H1 (cell line): ENCODE data around the gene HSPB1. TPM values are rescaled to one million over a fixed set of nuclear protein-coding genes. Genes with fewer than 3 reads are reported as not detected.

ENCODE experiments used
- CTCF ChIA-PET: fragments of 300-600 bp; sonication (Branson Sonifier 250); formaldehyde crosslinking; loops from one replicate; lab custom pipeline; 2021; ENCODE audit not compliant: partially characterized antibody; lab: Charles Lee
- POLR2A ChIA-PET: fragments of 300-600 bp; sonication (Branson Sonifier 250); formaldehyde crosslinking; loops from one replicate; lab custom pipeline; 2021; ENCODE audit warnings: inconsistent platforms; ENCODE audit not compliant: partially characterized antibody; lab: Charles Lee
- DNase-seq, 2 experiments: peaks; one replicate each; pipeline versions ENCODE4 v3.0.0 to v3.0.0-alpha.2; 2010 to 2022; ENCODE audit warnings: low spot score in 2 of 2, low read depth in 1 of 2, mixed read lengths in 1 of 2
- FAIRE-seq: peaks from 2 replicates; lab custom pipeline; 2011; peaks lifted over from hg19 to GRCh38; lab: Jason Lieb, UNC
- H2AFZ ChIP-seq: 2 replicates; pipeline ENCODE4 v1.8.1; 2012; ENCODE audit warnings: low read length, inconsistent platforms
- H2AK5ac ChIP-seq: 2 replicates; pipeline ENCODE4 v1.6.1; 2013; ENCODE audit warnings: low read depth, low read length
- H2BK120ac ChIP-seq: replicated peaks from 2 replicates; pipeline ENCODE3; 2013; ENCODE audit warnings: low read depth, low read length, inconsistent platforms
- H2BK12ac ChIP-seq: 2 replicates; pipeline ENCODE4 v1.6.1; 2013; ENCODE audit warnings: low read depth, low read length
- H2BK15ac ChIP-seq: 2 replicates; pipeline ENCODE4 v1.6.1; 2013; ENCODE audit warnings: low read length
- H2BK20ac ChIP-seq: 2 replicates; pipeline ENCODE4 v1.6.1; 2013; ENCODE audit warnings: low read length
- H2BK5ac ChIP-seq: 2 replicates; pipeline ENCODE4 v1.6.1; 2013; ENCODE audit warnings: low read depth, low read length
- H3K14ac ChIP-seq: 2 replicates; pipeline ENCODE4 v1.6.1; 2013; ENCODE audit warnings: inconsistent platforms; ENCODE audit not compliant: insufficient read length
- H3K18ac ChIP-seq: 2 replicates; pipeline ENCODE4 v1.6.1; 2013; ENCODE audit warnings: low read length; ENCODE audit errors: extremely low read depth
- H3K23ac ChIP-seq: 2 replicates; pipeline ENCODE4 v1.6.1; 2013; ENCODE audit warnings: inconsistent platforms; ENCODE audit not compliant: insufficient read length
- H3K23me2 ChIP-seq: 2 replicates; pipeline ENCODE4 v1.6.1; 2013; ENCODE audit warnings: low read depth, low read length
- H3K27ac ChIP-seq: 2 replicates; pipeline ENCODE4 v1.6.1; 2011; ENCODE audit warnings: low read depth, low read length, inconsistent platforms
- H3K27me3 ChIP-seq, 4 experiments: replicated peaks in 1 of 4; 1 replicate in 1 of 4; 2 replicates in 3 of 4; pipeline versions ENCODE4 v1.6.1 to v1.8.1; 2011 to 2013; ENCODE audit warnings: low read length in 3 of 4, mild to moderate bottlenecking in 3 of 4, inconsistent platforms in 2 of 4, mixed read lengths in 2 of 4, moderate library complexity in 1 of 4; ENCODE audit not compliant: control insufficient read depth in 3 of 4, insufficient read depth in 3 of 4; ENCODE audit errors: extremely low read depth in 1 of 4
- H3K36me3 ChIP-seq, 4 experiments: 2 replicates each; pipeline versions ENCODE4 v1.6.1 to v1.8.1; 2011 to 2013; ENCODE audit warnings: mild to moderate bottlenecking in 4 of 4, low read length in 3 of 4, moderate library complexity in 2 of 4, control low read depth in 1 of 4, inconsistent platforms in 1 of 4; ENCODE audit not compliant: insufficient read depth in 4 of 4, control insufficient read depth in 2 of 4
- H3K4ac ChIP-seq: replicated peaks from 2 replicates; pipeline ENCODE3; 2013; ENCODE audit warnings: low read length, low read depth, mixed read lengths, inconsistent platforms; ENCODE audit not compliant: insufficient read length
- H3K4me1 ChIP-seq, 4 experiments: replicated peaks in 1 of 4; 1 replicate in 1 of 4; 2 replicates in 3 of 4; pipeline versions ENCODE4 v1.6.1 to v1.8.1; 2011 to 2013; ENCODE audit warnings: low read length in 3 of 4, inconsistent platforms in 2 of 4, mixed read lengths in 1 of 4; ENCODE audit not compliant: insufficient read depth in 4 of 4, control insufficient read depth in 3 of 4
- H3K4me2 ChIP-seq, 2 experiments: 2 replicates each; pipeline versions ENCODE4 v1.6.1 to v1.8.1; 2011 to 2013; ENCODE audit warnings: low read depth in 2 of 2, low read length in 2 of 2, control low read depth in 1 of 2, inconsistent platforms in 1 of 2, mild to moderate bottlenecking in 1 of 2; ENCODE audit not compliant: insufficient read depth in 1 of 2
- H3K4me3 ChIP-seq, 4 experiments: fragments of 200-600, 300-600 bp in 1 of 4; sonication (generic), shearing (Covaris generic), sonication (Bioruptor Twin) in 1 of 4; 2 replicates each; pipeline versions ENCODE4 v1.5.1 to v1.8.1; 2011 to 2016; ENCODE audit warnings: low read length in 4 of 4, low read depth in 3 of 4, control low read depth in 2 of 4, inconsistent platforms in 2 of 4, mild to moderate bottlenecking in 2 of 4, mixed read lengths in 1 of 4, moderate library complexity in 1 of 4; ENCODE audit not compliant: insufficient read depth in 2 of 4; ENCODE audit errors: extremely low read depth in 1 of 4
- H3K56ac ChIP-seq: replicated peaks from 2 replicates; pipeline ENCODE3; 2013; ENCODE audit warnings: low read depth, mild to moderate bottlenecking, mixed read lengths, low read length, inconsistent platforms; ENCODE audit not compliant: insufficient read length
- H3K79me1 ChIP-seq: 2 replicates; pipeline ENCODE4 v1.6.1; 2013; ENCODE audit warnings: low read depth, low read length, control low read depth
- H3K79me2 ChIP-seq, 2 experiments: 2 replicates each; pipeline versions ENCODE4 v1.6.1 to v1.8.1; 2012 to 2013; ENCODE audit warnings: low read length in 2 of 2, mild to moderate bottlenecking in 2 of 2, inconsistent platforms in 1 of 2; ENCODE audit not compliant: insufficient read depth in 2 of 2, control insufficient read depth in 1 of 2
- H3K9ac ChIP-seq, 4 experiments: replicated peaks in 1 of 4; 1 replicate in 1 of 4; 2 replicates in 3 of 4; pipeline versions ENCODE4 v1.6.1 to v1.8.1; 2011 to 2013; ENCODE audit warnings: low read depth in 3 of 4, low read length in 3 of 4, control low read depth in 2 of 4, mild to moderate bottlenecking in 2 of 4, moderate library complexity in 2 of 4, inconsistent platforms in 1 of 4; ENCODE audit errors: extremely low read depth in 1 of 4
- H3K9me3 ChIP-seq, 2 experiments: 2 replicates each; pipeline versions ENCODE4 v1.6.1 to v1.8.1; 2012 to 2013; ENCODE audit warnings: mild to moderate bottlenecking in 2 of 2, moderate library complexity in 2 of 2, control low read depth in 1 of 2, inconsistent platforms in 1 of 2, low read depth in 1 of 2, low read length in 1 of 2, mixed read lengths in 1 of 2; ENCODE audit not compliant: insufficient read depth in 2 of 2
- H4K20me1 ChIP-seq, 2 experiments: replicated peaks in 1 of 2; 2 replicates each; pipeline versions ENCODE3 to v1.8.1; 2011 to 2013; ENCODE audit warnings: inconsistent platforms in 2 of 2, low read length in 2 of 2, mild to moderate bottlenecking in 1 of 2; ENCODE audit not compliant: insufficient read depth in 2 of 2, control insufficient read depth in 1 of 2
- H4K5ac ChIP-seq: 2 replicates; pipeline ENCODE4 v1.6.1; 2013; ENCODE audit warnings: low read length, low read depth, mixed read lengths, inconsistent platforms; ENCODE audit not compliant: insufficient read length
- H4K8ac ChIP-seq: 2 replicates; pipeline ENCODE4 v1.8.0; 2013; ENCODE audit warnings: mild to moderate bottlenecking, moderate library complexity, low read length, inconsistent platforms; ENCODE audit not compliant: insufficient read depth; ENCODE audit errors: extremely low read depth
- H4K91ac ChIP-seq: replicated peaks from 2 replicates; pipeline ENCODE3; 2013; ENCODE audit warnings: low read length, mixed read lengths, inconsistent platforms; ENCODE audit not compliant: insufficient read length
- ATF3 ChIP-seq: IDR thresholded peaks from 2 replicates; pipeline ENCODE4 v1.6.1; 2011; ENCODE audit warnings: low read depth, mild to moderate bottlenecking, low read length; ENCODE audit not compliant: insufficient read depth
- GTF2F1 ChIP-seq: IDR thresholded peaks from 2 replicates; pipeline ENCODE4 v1.6.1; 2012; ENCODE audit warnings: low read depth, low read length, improper control_type of control experiment, borderline replicate concordance
- PHF8 ChIP-seq: fragments of 200-600 bp; sonication (generic); conservative IDR thresholded peaks from 2 replicates; pipeline ENCODE4 v1.7.1; 2012; ENCODE audit warnings: low read depth, mild to moderate bottlenecking, inconsistent platforms, low read length, moderate library complexity
- SIRT6 ChIP-seq: IDR thresholded peaks from one replicate; pipeline ENCODE4 v1.7.1; 2012; ENCODE audit warnings: low read length, inconsistent platforms
- SP2 ChIP-seq: IDR thresholded peaks from 2 replicates; pipeline ENCODE4 v1.6.1; 2012; ENCODE audit warnings: mild to moderate bottlenecking, low read length, inconsistent platforms
- WGBS, 2 experiments: shearing (Covaris generic) in 1 of 2; methylation state at CpG; one replicate each; pipeline versions ENCODE4 v1.1.6 to v1.1.7; 2013 to 2015; ENCODE audit warnings: low lambda C conversion rate in 2 of 2, mixed read lengths in 2 of 2, inconsistent platforms in 1 of 2, low coverage in 1 of 2, missing lambda C conversion rate in 1 of 2; ENCODE audit not compliant: insufficient replicate concordance in 2 of 2, insufficient coverage in 1 of 2, insufficient read length in 1 of 2; ENCODE audit errors: extremely low coverage in 1 of 2, missing lambda C conversion rate in 1 of 2; 5-methylcytosine and 5-hydroxymethylcytosine counted together
- polyA plus RNA-seq, 7 experiments: library from polyadenylated mRNA; depleted of rRNA in 3 of 7; stranded (reverse) in 5 of 7; unstranded in 2 of 7; fragments of >200 nt in 5 of 7; fragments of 200-250 nt in 2 of 7; gene quantifications; 1 replicate in 5 of 7; 2 replicates in 1 of 7; 4 replicates in 1 of 7; pipeline versions ENCODE4 v1.2.1 to v1.2.3, GENCODE V29; 2011 to 2013; ENCODE audit warnings: missing spikeins in 2 of 7, mixed read lengths in 2 of 7
- total RNA-seq: library from RNA; stranded (reverse); fragmentation: NEBNext Ultra II Directional; extraction: Animal tissue kit (Norgen Biotek cat#: 25700); gene quantifications from 2 replicates; pipeline ENCODE4 v1.2.1, GENCODE V29; 2021

The HSPB1 gene
- total and polyA plus RNA-seq, 2 of the 8 experiments (the other 6 are each of a cell fraction or from before 2014, with no cell fraction given), result 165 to 254 TPM

GRCh38 chr7:76314042-76314721, 11.7 kb downstream of the HSPB1 start:
- Histone ChIP-seq H3K4me1 (peaks cover 0 to 14% (median 7%) of the 10 kb centered on the region in 4 experiments; a peak in 6 of 7 replicates), H3K4ac (no peak overlapping the region), H3K56ac (no peak overlapping the region), H3K79me2 (no peaks in the 10 kb centered on the region), H2BK12ac (peak overlapping the region; percentile 87; the same call in 1 of the 2 replicates), H3K9ac (no peak overlapping the region; a peak in 1 of 7 replicates), H3K14ac (no peak overlapping the region), H3K4me3 (peak overlapping the region in 3 of 4 experiments; percentile 34 to 62 (median 49); a peak in 5 of 8 replicates), H2AFZ (peak overlapping the region; percentile 60), H2BK5ac (no peak overlapping the region), H3K4me2 (peak overlapping the region in 1 of 2 experiments; percentile 79; a peak in 3 of 4 replicates), H4K5ac (peak overlapping the region; percentile 69), H3K18ac (peak overlapping the region; percentile 71; the same call in 1 of the 2 replicates), H3K79me1 (no peaks in the 10 kb centered on the region), H4K8ac (peak overlapping the region; percentile 92; the same call in 1 of the 2 replicates), H3K27ac (no peak overlapping the region), H2BK20ac (peak overlapping the region; percentile 93; the same call in 1 of the 2 replicates), H2BK15ac (peak overlapping the region; percentile 40; the same call in 1 of the 2 replicates), H3K23me2 (peaks cover 4% of the 10 kb centered on the region; the same call in 1 of the 2 replicates), H4K20me1 (no peaks in the 10 kb centered on the region), H3K27me3 (no peaks in the 10 kb centered on the region), H3K23ac (no peak overlapping the region), H2BK120ac (no peak overlapping the region), H3K9me3 (no peaks in the 10 kb centered on the region; a peak in 1 of 4 replicates), H2AK5ac (no peak overlapping the region), H3K36me3 (no peaks in the 10 kb centered on the region), H4K91ac (peak overlapping the region; percentile 90)
- DNase-seq (peak; percentile 95 to 100), FAIRE-seq (no peak)
- POLR2A ChIA-PET, result interaction anchor here (0.7 to 2.9 kb wide), 15 partner anchors 9 to 114 kb away, joined by 3 to 14 read pairs (median 4); partner anchors contain the start of gene HSPB1
- 10% methylated on average over 14 of the region's 15 CpGs; no CpG with 5 or more reads in 1 of the 2 experiments for WGBS, 2 experiments
- CTCF ChIA-PET, result interaction anchor here (0.5 to 20.9 kb wide), 41 partner anchors 8 to 285 kb away, joined by 3 to 426 read pairs (median 4); partner anchors contain the start of genes HSPB1, MDH2, SRRM3 and STYXL1
- TF ChIP-seq PHF8 (no peak), SP2 (no peak), GTF2F1 (no peak), ATF3 (0 out of 2 replicates have a peak, but pooled peaks have one; percentile 39), SIRT6 (no peak)
